KMS-11 (cell line): ENCODE data around the gene TUSC7.

ENCODE experiments used
- H2AFZ ChIP-seq: fragments of 200-600 bp; sonication (generic); 2 replicates; pipeline ENCODE4 v1.6.1; 2016; ENCODE audit warnings: antibody characterized with exemption, mixed run types, low read depth
- H3K27ac ChIP-seq: fragments of 200-600 bp; sonication (generic); 2 replicates; pipeline ENCODE4 v1.6.1; 2016; ENCODE audit warnings: mild to moderate bottlenecking, mixed run types
- H3K27me3 ChIP-seq: fragments of 200-600 bp; sonication (generic); 2 replicates; pipeline ENCODE4 v1.6.1; 2017; ENCODE audit warnings: mild to moderate bottlenecking, low read depth, mixed run types, moderate library complexity; ENCODE audit not compliant: insufficient read depth
- H3K36me3 ChIP-seq: fragments of 200-600 bp; sonication (generic); 2 replicates; pipeline ENCODE4 v1.6.1; 2017; ENCODE audit warnings: mild to moderate bottlenecking, mixed run types; ENCODE audit not compliant: insufficient read depth
- H3K4me1 ChIP-seq: fragments of 200-600 bp; sonication (generic); 2 replicates; pipeline ENCODE4 v1.6.1; 2016; ENCODE audit warnings: mild to moderate bottlenecking, low read depth, mixed run types; ENCODE audit not compliant: poor library complexity, severe bottlenecking
- H3K4me2 ChIP-seq: fragments of 200-600 bp; sonication (generic); 2 replicates; pipeline ENCODE4 v1.7.0; 2016; ENCODE audit warnings: mild to moderate bottlenecking, mixed run types
- H3K4me3 ChIP-seq: fragments of 200-600 bp; sonication (generic); IDR thresholded peaks from 2 replicates; pipeline ENCODE4 v1.6.1; 2017; ENCODE audit warnings: low read depth, low read length, mixed read lengths; ENCODE audit not compliant: insufficient read depth
- H3K79me2 ChIP-seq: fragments of 200-600 bp; sonication (generic); 2 replicates; pipeline ENCODE4 v1.6.1; 2016; ENCODE audit warnings: low read depth, mixed run types; ENCODE audit not compliant: insufficient read depth
- H3K9ac ChIP-seq: fragments of 200-600 bp; sonication (generic); 2 replicates; pipeline ENCODE4 v1.6.1; 2016; ENCODE audit warnings: mild to moderate bottlenecking, mixed run types
- H4K20me1 ChIP-seq: fragments of 200-600 bp; sonication (generic); 2 replicates; pipeline ENCODE4 v1.6.1; 2016; ENCODE audit warnings: mild to moderate bottlenecking, mixed run types; ENCODE audit not compliant: insufficient read depth
- TF ChIP-seq, protein P1 (sequence below): fragments of 200-600 bp; sonication (generic); conservative IDR thresholded peaks from 2 replicates; pipeline ENCODE4 v1.6.1; 2017; ENCODE audit warnings: low read depth, mild to moderate bottlenecking, antibody characterized with exemption, low read length, moderate library complexity, mixed read lengths

The TUSC7 gene

DNA sequence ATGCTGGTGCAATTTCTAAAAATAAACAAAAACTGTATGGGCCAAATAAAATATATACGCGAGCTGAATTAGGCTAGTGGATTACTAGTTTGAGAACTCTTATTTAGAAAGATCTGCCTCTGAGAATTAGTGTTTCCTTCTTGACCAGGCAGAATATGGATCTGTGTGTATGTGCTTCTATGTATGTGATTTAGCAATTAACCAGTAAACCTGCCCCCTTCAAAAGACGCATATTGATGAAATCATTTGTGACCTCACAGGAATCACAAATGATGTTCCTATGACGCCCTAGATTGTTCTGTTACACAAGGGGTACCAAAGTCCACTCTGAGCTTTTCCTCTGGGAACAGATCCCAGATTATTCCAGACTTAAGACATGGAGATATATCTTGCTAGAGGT lies at the start of gene TUSC7:
Gene TUSC7, plus strand, starts transcription at position 301 of the 400 bp plus-strand sequence.
- H3K79me2 ChIP-seq: no peaks in the 10 kb centered on the region
- no peaks in the 10 kb centered on the region for H4K20me1 ChIP-seq
- H3K4me2 ChIP-seq: no peak within 1 kb of the TSS
- no peak within 1 kb of the TSS for H2AFZ ChIP-seq
- H3K4me1 ChIP-seq: no peaks in the 10 kb centered on the region
- H3K27me3 ChIP-seq: no peaks in the 10 kb centered on the region
- H3K9ac ChIP-seq: no peak within 1 kb of the TSS
- H3K36me3 ChIP-seq: no peaks in the 10 kb centered on the region
- H3K4me3 ChIP-seq: no peak within 1 kb of the TSS
- TF ChIP-seq, protein P1, sequence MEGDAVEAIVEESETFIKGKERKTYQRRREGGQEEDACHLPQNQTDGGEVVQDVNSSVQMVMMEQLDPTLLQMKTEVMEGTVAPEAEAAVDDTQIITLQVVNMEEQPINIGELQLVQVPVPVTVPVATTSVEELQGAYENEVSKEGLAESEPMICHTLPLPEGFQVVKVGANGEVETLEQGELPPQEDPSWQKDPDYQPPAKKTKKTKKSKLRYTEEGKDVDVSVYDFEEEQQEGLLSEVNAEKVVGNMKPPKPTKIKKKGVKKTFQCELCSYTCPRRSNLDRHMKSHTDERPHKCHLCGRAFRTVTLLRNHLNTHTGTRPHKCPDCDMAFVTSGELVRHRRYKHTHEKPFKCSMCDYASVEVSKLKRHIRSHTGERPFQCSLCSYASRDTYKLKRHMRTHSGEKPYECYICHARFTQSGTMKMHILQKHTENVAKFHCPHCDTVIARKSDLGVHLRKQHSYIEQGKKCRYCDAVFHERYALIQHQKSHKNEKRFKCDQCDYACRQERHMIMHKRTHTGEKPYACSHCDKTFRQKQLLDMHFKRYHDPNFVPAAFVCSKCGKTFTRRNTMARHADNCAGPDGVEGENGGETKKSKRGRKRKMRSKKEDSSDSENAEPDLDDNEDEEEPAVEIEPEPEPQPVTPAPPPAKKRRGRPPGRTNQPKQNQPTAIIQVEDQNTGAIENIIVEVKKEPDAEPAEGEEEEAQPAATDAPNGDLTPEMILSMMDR: no peak
- no peak within 1 kb of the TSS for H3K27ac ChIP-seq

DNA sequence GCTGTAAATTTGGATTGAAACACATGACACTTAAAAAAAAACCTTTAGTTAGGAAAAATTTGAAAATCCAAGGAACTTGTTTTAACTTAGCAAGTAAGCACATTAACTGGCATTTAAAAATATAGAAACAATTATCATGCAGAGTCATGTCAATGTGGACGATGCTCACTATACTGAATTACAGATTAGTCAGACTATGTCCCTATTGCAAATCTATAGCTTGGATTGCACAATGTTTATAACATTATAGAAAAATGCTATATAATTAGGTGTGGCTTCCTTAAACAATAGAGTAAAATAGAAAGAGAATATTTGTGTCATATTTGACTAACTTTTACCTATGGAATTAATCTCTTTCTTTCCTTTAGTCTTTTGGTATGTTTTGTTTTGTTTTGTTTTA lies 48.4 kb upstream of the TUSC7 start:
- Histone ChIP-seq H3K27me3 (no peaks in the 10 kb centered on the region), H3K36me3 (no peaks in the 10 kb centered on the region), H3K79me2 (no peaks in the 10 kb centered on the region), H3K27ac (no peak overlapping the region), H4K20me1 (no peaks in the 10 kb centered on the region), H3K4me1 (no peaks in the 10 kb centered on the region), H3K4me3 (no peak overlapping the region), H2AFZ (no peak overlapping the region), H3K4me2 (no peak overlapping the region), H3K9ac (no peak overlapping the region)
- TF ChIP-seq, protein P1: no peak

DNA sequence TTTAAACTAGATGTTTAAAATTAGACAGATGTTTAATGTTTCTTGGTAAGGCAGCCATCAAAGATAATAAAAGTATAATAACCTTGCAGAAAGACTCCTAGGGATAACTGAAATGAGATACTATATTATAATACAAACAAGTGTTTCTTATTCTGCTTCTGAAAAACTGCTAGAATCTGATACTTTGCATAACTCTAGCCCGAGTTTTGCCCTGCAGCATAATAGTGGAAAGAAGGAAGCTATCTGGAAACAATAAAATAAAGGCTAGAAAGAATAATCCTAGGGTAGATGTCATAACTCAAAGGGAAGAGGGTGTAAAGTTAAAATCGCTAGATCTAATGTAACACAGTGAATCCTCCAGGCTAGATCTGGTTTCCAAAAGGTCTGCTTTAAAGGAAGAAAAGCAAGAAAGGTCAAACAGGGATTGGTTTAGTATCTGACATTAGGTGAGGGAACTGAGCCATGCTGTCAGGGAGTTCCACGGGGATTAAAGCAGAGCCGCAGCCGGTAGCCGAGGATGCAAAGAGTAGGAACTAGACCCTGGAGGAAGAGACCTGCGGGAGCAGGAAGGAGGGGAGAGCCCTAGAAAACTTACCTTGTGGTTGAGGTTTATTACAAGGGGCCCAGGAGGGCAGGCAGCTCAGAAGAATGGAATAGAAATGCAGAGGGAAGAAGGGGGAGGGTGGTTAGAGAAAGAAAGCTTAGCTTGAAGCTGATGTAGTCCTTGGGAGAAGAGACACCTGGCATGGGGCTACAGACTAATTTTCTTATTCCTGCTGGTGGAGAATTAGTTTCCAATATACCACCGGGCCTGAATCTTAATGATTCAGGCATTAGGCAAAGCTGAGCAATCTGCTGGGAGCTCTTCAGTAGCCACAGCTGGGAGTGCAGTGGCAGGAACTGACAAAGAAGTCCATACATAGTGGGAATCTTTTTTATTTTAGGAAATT lies 46.1 kb upstream of the TUSC7 start:
- Histone ChIP-seq H3K4me3 (no peak overlapping the region), H3K36me3 (no peaks in the 10 kb centered on the region), H2AFZ (no peak overlapping the region), H3K4me1 (no peaks in the 10 kb centered on the region), H3K79me2 (no peaks in the 10 kb centered on the region), H3K4me2 (no peak overlapping the region), H3K27ac (no peak overlapping the region), H3K9ac (no peak overlapping the region), H4K20me1 (no peaks in the 10 kb centered on the region), H3K27me3 (no peaks in the 10 kb centered on the region)
- TF ChIP-seq, protein P1: no peak

DNA sequence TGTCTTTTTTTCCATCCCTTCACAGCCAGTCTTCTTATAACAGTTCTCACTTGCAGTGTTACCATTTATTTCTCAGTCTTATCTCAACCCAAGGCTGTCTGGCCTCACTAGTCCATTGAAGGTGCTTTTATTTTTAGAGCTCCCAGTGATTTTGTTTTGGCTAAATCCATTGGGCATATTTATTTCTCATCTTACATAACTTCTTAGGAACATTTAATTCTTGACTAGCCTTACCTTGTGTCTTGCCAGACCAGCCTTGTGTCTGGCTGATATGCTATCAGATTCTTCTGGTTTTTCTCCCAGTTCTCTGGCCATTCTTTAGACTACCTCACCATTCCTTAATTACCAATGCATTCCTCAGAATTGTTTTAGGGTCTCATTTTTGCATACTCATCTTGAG lies 42.3 kb upstream of the TUSC7 start:
- Histone ChIP-seq H3K79me2 (no peaks in the 10 kb centered on the region), H3K9ac (no peak overlapping the region), H3K4me1 (no peaks in the 10 kb centered on the region), H3K4me2 (no peak overlapping the region), H3K4me3 (no peak overlapping the region), H4K20me1 (no peaks in the 10 kb centered on the region), H3K27me3 (no peaks in the 10 kb centered on the region), H3K36me3 (no peaks in the 10 kb centered on the region), H2AFZ (no peak overlapping the region), H3K27ac (no peak overlapping the region)
- TF ChIP-seq, protein P1: no peak
